Erythroblast (primary cell): ENCODE measurements around the gene RBBP5.

Experiments used
- GATA1 ChIP-seq: IDR thresholded peaks from 2 replicates; pipeline ENCODE4 v1.6.1; 2011; ENCODE audit warnings: low read depth, mild to moderate bottlenecking, control low read depth, low read length, moderate library complexity
- POLR2A ChIP-seq: IDR thresholded peaks from 2 replicates; pipeline ENCODE4 v1.6.1; 2011; ENCODE audit warnings: mild to moderate bottlenecking, low read length

DNA sequence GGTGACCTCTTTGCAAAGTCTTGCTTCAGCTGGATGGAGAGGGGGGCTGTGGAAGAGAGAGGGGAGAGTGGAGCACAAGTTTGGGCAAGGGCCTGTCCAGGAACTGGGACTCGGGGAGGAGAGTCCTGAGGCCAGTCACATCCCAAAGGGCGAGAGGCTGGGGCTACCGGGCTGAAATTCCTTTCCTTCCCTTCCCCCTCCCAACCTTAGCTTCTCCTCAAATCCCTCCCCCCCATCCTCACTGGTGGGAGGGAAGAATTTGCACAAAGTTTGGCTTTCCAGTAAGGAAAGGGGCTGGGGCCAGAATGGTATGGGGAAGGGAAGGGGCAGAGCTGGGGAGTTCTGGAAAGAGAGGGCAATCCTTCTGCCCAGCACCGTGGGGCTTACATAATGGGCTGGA, 77.9 kb downstream of the RBBP5 start:
- TF ChIP-seq POLR2A (no peak), GATA1 (no peak)
